Activated T-cell treated with anti-CD3 and anti-CD28 coated beads for 4 hours (primary cell): ENCODE data around the gene DCD.

Experiments
- DNase-seq: peaks from one replicate; pipeline ENCODE4 v3.0.0-alpha.2; 2020

Gene DCD

DNA sequence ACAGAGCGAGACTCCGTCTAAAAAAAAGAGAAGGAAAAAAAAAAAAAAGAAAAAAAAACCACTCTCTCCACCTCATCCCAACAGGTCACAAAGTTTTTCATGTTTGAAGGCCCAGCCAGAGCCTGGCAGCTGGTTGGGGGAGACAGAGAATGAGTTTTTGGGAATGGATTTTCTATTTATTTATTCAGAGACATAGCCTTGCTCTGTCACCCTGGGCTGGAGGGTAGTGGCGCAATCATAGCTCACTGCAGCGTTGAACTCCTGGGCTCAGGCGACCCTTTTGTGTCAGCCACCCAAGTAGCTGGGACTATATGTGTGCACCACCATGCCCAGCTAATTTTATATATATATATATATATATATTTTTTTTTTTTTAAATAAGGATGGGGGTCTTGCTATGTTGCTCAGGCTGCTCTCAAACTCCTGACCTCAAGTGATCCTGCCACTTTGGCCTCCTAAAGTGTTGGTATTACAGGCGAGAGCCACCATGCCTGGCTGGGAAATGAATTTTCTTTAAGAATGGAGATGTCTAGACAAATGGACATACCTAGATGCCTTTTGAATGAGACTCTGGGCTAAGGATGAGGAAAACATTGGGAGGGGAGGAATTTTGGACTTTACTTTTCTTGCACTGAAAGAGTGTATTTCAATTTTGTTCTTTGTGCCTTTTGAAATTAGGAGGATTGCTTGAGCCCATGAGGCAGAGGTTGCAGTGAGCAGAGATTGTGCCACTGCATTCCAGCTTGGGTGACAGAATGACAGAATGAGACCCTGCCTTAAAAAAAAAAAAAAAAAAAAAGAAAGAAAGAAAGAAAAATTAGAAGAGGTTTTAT, 42.8 kb downstream of the DCD start:
- DNase-seq, result no peak

DNA sequence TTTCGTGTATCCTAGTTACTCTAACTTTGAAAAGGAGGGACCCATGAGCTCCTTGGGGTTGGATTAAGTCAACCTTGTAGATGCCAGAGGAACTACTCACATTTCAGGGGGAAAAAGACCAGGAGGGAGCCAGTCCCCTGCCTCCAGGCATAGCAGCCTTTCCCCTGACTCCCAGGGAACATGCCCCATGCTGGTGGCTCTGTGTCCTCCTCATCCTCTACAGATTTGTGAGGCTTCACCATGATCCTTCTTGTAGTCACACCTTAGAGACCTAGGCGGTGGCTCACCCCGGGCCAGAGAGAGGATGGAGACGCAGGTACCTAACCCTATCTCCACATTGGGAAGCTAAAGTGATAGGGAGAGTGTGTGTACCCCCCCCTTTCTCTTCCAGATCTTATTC, 43.7 kb downstream of the DCD start:
- DNase-seq, result no peak

DNA sequence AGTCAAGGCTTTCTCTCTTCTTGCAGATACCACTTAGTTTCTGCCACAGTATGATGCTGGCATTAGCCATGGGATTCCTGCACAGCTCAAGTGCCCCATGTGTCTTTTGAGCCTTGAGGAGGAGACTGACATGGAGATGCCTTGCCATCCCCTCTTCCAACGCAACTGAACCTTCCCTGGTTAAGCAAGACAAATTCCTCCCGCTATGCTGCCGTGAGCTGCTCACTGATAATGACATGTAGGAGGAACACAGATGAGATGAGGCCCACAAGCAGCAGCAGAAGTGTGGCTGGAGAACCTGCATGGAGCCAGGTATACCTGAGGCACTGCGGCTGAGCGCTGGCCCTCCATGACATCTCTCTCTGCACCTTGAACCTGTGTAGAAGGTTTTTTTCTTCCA, 44.3 kb downstream of the DCD start:
- no peak for DNase-seq

DNA sequence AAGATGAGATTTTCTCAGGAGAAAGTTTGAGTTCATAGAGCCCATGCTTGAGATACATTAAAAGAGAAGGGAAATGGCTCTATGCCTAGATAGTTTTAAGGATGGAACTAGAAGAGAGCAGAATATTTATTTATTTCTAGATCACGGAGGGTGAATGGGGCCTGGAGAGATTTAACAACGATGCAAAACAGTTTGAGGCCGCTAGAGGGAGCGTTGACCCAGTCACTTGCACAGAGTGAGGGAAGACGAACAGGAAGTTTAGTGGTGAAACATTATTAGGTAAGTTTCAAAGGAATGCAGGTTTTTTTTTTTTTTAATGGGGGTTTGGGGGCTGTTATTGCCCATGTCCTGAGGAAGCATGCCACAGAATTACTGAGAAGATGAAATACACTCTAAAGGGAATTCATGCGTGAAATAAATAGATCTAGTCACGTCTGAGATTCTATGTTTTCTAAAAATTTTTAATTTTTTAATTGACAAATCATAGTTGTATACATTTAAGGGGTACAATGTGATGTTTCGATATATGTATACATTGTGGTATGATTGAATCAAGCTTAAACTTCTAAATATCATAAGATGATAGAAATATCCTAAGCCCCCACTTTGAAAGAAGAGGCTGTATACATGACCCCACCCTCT, 44.9 kb downstream of the DCD start:
- DNase-seq, result peak; percentile 62

DNA sequence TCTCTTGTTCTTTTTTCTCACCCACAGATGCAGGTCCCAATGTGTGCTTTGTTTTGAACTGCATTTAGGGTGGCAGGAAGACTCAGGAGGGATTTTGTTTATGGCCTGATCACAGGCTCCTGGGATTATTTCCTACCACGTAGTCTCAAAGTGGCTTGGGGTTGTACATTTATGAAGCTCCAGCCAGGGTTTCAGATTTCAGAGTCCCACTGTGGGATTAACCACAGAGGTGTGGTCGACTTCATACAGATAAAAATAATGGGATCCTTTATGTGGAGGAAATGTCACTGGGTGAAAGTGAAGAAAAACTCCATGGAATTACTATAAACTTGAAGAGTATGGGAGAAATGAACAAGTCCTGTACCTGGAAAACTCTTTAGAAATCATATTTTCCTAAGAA, 45.5 kb downstream of the DCD start:
- DNase-seq, result no peak

DNA sequence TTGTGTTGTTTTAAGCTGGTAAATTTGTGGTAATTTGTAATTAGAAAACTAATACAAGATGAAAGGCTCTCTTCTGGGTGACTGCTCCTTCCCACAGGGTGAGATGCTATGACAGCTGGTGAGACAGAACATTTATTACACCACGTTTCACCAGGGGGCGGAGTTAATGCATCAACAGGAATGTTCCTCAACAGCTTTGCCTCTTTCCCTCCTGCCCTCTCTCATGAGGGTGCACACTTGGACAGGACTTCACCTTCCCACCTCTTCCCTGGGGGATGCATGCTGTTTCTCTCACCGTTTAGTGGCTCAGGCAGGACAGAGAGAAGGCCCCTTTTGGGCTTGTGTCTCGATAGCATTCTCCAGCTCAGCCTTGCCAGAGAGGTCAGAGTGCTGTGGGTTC, 46.3 kb downstream of the DCD start:
- no peak for DNase-seq

DNA sequence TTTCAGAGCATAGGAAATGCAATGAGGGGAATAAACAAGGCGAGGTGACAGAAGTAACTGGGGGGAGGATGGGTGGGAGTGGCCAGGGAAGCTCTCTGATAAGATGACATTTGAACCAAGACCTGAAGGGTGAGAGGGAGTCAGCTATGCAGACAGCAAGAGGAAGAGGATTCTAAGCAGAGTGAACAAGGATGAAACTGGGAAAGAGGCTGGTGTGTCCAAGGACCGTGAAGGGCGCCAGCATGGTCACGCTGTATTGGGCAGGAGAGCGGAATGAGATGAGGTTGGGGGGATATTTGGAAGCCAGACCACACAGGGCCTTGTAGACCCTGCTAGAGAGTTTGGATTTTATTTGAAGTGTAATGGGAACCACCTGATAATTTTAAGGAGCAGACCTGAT, 49.2 kb downstream of the DCD start:
- DNase-seq, result no peak

DNA sequence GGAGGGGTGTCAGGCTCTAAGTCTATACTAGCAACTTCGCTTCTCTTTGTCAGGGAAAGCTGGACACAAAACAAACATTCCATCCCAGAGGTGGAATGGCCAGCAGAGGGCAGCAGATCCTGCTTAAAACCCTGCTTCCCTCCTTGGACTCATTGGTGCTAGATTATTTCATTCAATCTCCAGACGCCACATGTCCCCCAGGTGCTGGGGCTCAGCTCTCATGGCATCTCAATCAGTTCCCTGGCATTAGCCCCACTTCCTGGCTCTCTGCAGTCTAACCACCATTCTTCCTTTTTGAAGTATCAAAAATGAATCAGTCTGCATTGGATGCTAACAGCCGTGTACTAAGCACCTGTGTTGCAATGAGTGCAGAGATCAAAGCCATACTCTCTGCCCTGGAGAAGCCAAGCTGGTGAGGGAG, 51.6 kb downstream of the DCD start:
- peak; percentile 40 for DNase-seq

DNA sequence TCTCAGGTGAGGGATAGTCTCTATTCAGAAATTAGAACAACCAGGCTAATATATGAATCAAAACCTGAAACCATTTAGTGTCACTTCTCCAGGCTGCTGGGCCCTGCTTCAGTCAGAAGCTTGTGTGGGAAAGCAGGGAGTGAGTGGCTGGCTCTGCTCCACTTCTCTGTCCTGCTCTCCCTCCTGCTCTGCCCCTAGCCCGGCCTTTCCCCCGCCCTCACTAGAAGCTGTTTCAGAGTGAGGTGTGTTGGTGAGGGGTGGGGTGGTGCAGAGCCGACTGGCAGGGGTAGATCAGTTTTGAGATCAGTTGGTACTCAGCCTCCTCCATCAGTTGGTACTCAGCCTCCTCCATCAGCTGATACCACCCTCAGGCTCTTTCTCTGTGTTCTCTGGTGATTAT, 52.7 kb downstream of the DCD start:
- DNase-seq, result no peak
